PFSK-1 (cell line): ENCODE data around the gene PTGDR2.

Experiments used
- FOXP2 ChIP-seq: optimal IDR thresholded peaks from 2 replicates; pipeline ENCODE3; 2011; ENCODE audit warnings: borderline replicate concordance, control low read depth, inconsistent platforms; ENCODE audit not compliant: insufficient read depth; ENCODE audit errors: extremely low read length, extremely low read depth
- POLR2AphosphoS5 ChIP-seq: IDR thresholded peaks from 2 replicates; pipeline ENCODE4 v1.6.1; 2012; ENCODE audit warnings: low read depth, mild to moderate bottlenecking, control low read depth, low read length, moderate library complexity
- SIN3A ChIP-seq: IDR thresholded peaks from 2 replicates; pipeline ENCODE4 v1.6.1; 2012; ENCODE audit warnings: mild to moderate bottlenecking, low read length, moderate library complexity, borderline replicate concordance; ENCODE audit not compliant: insufficient read depth
- TAF1 ChIP-seq: IDR thresholded peaks from 2 replicates; pipeline ENCODE4 v1.6.1; 2012; ENCODE audit warnings: low read length, control low read depth, borderline replicate concordance; ENCODE audit not compliant: insufficient read depth
- TF ChIP-seq, protein P1 (sequence below), 2 experiments: IDR thresholded peaks; 2 replicates each; pipeline versions ENCODE4 v1.6.1 to v1.8.0; 2011 to 2012; ENCODE audit warnings: low read depth in 2 of 2, low read length in 2 of 2, control low read depth in 1 of 2, inconsistent platforms in 1 of 2, mild to moderate bottlenecking in 1 of 2, moderate library complexity in 1 of 2; ENCODE audit not compliant: insufficient read depth in 1 of 2

Gene PTGDR2

DNA sequence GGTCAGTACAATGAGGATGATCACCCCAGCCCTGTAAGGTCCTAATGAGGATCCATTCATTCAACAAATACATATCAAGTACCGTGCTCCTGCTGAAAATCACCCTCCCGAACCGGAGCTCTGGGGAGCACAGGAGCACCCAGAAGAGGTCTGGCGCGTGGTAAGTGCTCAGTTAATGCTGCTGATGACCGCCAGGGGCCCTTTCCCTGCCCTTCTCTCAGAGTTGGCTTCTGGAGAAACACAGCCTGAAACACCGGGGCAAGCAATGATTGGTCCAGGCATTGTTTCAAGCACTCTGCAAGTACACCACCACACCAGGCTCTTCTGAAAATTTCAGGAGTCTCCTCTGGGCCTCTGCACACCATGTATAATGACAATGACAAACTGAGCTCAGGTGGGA is 17.6 kb downstream of the PTGDR2 start:
- TF ChIP-seq SIN3A, result no peak
- TF ChIP-seq TAF1, result no peak
- no peak for TF ChIP-seq FOXP2
- no peak for TF ChIP-seq POLR2AphosphoS5
- TF ChIP-seq, protein P1, sequence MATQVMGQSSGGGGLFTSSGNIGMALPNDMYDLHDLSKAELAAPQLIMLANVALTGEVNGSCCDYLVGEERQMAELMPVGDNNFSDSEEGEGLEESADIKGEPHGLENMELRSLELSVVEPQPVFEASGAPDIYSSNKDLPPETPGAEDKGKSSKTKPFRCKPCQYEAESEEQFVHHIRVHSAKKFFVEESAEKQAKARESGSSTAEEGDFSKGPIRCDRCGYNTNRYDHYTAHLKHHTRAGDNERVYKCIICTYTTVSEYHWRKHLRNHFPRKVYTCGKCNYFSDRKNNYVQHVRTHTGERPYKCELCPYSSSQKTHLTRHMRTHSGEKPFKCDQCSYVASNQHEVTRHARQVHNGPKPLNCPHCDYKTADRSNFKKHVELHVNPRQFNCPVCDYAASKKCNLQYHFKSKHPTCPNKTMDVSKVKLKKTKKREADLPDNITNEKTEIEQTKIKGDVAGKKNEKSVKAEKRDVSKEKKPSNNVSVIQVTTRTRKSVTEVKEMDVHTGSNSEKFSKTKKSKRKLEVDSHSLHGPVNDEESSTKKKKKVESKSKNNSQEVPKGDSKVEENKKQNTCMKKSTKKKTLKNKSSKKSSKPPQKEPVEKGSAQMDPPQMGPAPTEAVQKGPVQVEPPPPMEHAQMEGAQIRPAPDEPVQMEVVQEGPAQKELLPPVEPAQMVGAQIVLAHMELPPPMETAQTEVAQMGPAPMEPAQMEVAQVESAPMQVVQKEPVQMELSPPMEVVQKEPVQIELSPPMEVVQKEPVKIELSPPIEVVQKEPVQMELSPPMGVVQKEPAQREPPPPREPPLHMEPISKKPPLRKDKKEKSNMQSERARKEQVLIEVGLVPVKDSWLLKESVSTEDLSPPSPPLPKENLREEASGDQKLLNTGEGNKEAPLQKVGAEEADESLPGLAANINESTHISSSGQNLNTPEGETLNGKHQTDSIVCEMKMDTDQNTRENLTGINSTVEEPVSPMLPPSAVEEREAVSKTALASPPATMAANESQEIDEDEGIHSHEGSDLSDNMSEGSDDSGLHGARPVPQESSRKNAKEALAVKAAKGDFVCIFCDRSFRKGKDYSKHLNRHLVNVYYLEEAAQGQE (IDR thresholded peaks at IDR 0.05; ENCODE audit: insufficient read depth in 1 of 2, low read depth in 2 of 2, low read length in 2 of 2), result no peak

DNA sequence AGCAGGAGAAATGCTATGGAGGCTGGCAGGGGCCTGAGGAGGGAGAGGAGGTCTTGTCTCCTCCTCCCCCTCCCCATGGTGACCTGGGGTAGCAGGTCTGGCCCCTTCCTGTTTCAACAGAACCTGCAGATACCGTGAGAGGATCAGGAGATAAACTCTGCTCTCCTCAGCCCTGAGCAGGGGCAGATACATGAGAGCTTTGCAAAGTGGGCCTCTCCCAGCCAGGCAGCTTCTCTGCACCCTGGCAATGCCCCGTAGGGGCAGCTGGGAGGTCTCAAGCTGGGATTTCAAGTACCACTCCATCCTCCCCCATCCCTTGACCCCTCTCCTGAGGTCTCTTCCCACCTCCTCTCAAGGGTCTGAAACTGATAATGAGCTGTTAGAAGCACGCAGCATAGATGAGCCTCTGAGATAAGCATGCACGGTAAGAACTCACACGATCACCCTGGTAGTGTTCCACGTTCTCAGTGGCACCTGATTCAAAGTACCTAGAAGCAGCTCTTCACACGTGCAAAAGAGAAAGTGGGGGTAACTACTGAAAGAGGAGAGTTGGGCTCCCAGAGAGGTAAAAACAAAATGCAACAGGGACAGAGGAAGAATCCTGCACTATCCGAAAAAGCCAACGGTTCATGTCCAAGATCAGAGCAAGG is 18.8 kb downstream of the PTGDR2 start:
- TF ChIP-seq POLR2AphosphoS5, result no peak
- no peak for TF ChIP-seq SIN3A
- TF ChIP-seq TAF1, result no peak
- TF ChIP-seq, protein P1 (IDR thresholded peaks at IDR 0.05; ENCODE audit: insufficient read depth in 1 of 2, low read depth in 2 of 2, low read length in 2 of 2), result no peak
- no peak for TF ChIP-seq FOXP2

DNA sequence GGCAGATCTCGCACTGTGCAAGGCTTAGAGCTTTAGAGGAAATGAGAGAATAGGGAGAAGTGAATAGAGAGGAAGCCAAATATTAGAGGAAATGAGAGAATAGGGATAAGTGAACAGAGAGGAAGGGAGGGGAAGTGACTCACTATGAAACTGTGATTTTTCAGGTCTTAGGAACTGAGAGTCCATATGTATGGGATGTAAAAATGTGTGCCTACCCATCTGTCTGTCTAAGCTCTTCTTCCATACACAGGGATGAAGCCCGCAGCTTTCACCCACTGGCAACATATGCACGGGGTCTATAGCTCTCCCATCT is 20.3 kb downstream of the PTGDR2 start:
- TF ChIP-seq FOXP2 (no peak), POLR2AphosphoS5 (no peak), TAF1 (no peak), SIN3A (no peak)
- TF ChIP-seq, protein P1 (IDR thresholded peaks at IDR 0.05; ENCODE audit: insufficient read depth in 1 of 2, low read depth in 2 of 2, low read length in 2 of 2), result no peak

DNA sequence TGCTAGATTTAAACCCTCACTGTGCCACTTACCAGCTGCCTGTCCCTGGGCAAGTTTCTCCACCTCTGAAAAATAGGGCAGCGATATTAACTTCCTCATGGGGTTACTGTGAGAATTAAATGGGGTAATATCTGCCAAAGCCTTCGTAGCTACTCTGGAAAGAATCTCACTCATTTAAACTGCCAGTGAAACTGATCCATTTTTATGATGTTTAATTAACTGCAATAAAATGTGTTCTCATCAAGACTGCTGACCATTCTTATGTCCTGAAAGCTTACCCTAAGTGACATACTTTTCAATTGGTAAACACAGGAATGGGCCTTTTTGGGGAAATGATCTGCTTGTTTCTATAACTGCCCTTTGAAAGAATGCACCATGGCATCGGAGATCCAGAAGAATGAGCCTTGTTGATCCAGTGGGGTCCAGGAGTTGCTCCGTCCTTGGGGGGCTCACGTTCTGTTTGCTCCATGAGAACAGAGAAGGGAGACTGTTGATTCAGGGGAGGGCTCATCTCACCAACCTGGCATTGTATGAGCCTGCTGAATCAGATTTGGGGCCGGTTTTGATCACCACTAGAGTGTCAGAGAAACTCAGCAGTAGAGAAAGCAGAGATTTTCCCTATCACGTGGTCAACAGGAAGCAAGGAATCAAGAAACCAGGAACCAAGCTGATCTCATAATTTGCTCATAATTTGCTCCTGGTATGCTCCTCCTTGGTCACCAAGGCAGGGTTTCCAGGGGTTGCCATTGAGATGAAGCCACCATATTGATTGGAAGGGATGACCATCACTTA is 20.8 kb downstream of the PTGDR2 start:
- TF ChIP-seq FOXP2 (no peak), TAF1 (no peak), POLR2AphosphoS5 (no peak), SIN3A (no peak)
- TF ChIP-seq, protein P1 (IDR thresholded peaks at IDR 0.05; ENCODE audit: insufficient read depth in 1 of 2, low read depth in 2 of 2, low read length in 2 of 2), result no peak
